ENCODE measurements around the gene ADCY9.

- TF ChIP-seq, protein P1, sequence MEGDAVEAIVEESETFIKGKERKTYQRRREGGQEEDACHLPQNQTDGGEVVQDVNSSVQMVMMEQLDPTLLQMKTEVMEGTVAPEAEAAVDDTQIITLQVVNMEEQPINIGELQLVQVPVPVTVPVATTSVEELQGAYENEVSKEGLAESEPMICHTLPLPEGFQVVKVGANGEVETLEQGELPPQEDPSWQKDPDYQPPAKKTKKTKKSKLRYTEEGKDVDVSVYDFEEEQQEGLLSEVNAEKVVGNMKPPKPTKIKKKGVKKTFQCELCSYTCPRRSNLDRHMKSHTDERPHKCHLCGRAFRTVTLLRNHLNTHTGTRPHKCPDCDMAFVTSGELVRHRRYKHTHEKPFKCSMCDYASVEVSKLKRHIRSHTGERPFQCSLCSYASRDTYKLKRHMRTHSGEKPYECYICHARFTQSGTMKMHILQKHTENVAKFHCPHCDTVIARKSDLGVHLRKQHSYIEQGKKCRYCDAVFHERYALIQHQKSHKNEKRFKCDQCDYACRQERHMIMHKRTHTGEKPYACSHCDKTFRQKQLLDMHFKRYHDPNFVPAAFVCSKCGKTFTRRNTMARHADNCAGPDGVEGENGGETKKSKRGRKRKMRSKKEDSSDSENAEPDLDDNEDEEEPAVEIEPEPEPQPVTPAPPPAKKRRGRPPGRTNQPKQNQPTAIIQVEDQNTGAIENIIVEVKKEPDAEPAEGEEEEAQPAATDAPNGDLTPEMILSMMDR (IDR thresholded peaks at IDR 0.05; ENCODE audit: poor library complexity, severe bottlenecking) = no peak
- no peak for TF ChIP-seq EZH2 (IDR thresholded peaks at IDR 0.05; ENCODE audit: borderline replicate concordance, insufficient read depth, low read length, poor library complexity, severe bottlenecking)
Measured at GRCh38 chr16:4160658-4161430, 44.6 kb upstream of the ADCY9 start.

Data from neural cell (in vitro differentiated cells).